ENCODE measurements around the gene PCDHGA3. TPM values are rescaled to one million over a fixed set of nuclear protein-coding genes. Genes with fewer than 3 reads are reported as not detected.

The PCDHGA3 gene
- total and polyA plus RNA-seq, 9 of the 15 experiments (the other 6 are each of a cell fraction or from before 2014, with no cell fraction given): 0.13 to 0.28 (median 0.18) TPM; not detected in 2

GRCh38 chr5:141320225-141321169, 23.1 kb upstream of the PCDHGA3 start, which contains the start of gene TAF7 (continued):
- no peak for TF ChIP-seq TFE3 (CRISPR knock-in tag; IDR thresholded peaks at IDR 0.05)
- peak; percentile 43; the same call in 1 of the 2 replicates for TF ChIP-seq MAX (CRISPR knock-in tag; IDR thresholded peaks at IDR 0.05)
- peak; percentile 50; the same call in 1 of the 2 replicates for TF ChIP-seq REST (IDR thresholded peaks at IDR 0.05; ENCODE audit: borderline replicate concordance)
- TF ChIP-seq REST (CRISPR knock-in tag; IDR thresholded peaks at IDR 0.05; ENCODE audit: low read depth): no peak; the same call in 1 of the 2 replicates
- TF ChIP-seq CC2D1A (IDR thresholded peaks at IDR 0.05): 0 out of 2 replicates have a peak, but pooled peaks have one; percentile 16
- peak; percentile 53 for TF ChIP-seq NR2C1 (IDR thresholded peaks at IDR 0.05)
- 0 out of 2 replicates have a peak, but pooled peaks have one; percentile 28 for TF ChIP-seq NR2C1 (tag; IDR thresholded peaks at IDR 0.05)
- TF ChIP-seq FOXO4 (CRISPR knock-in tag; IDR thresholded peaks at IDR 0.05): no peak; the same call in 1 of the 2 replicates
- TF ChIP-seq CBX1 (IDR thresholded peaks at IDR 0.05; ENCODE audit: low read depth): peak; percentile 88
- no peak for TF ChIP-seq TCFL5 (CRISPR knock-in tag; conservative IDR thresholded peaks at IDR 0.05)
- no peak for TF ChIP-seq HDAC6 (IDR thresholded peaks at IDR 0.05; ENCODE audit: low read depth, low read length)
- peak; percentile 88 for TF ChIP-seq TBP (optimal IDR thresholded peaks at IDR 0.05; ENCODE audit: low read depth, low read length)
- TF ChIP-seq ERF (CRISPR knock-in tag; IDR thresholded peaks at IDR 0.05): 0 out of 2 replicates have a peak, but pooled peaks have one; percentile 25
- no peak; the same call in 1 of the 2 replicates for TF ChIP-seq CBX5 (IDR thresholded peaks at IDR 0.05; ENCODE audit: borderline replicate concordance, low read depth)
- no peak for TF ChIP-seq JUN (IDR thresholded peaks at IDR 0.05; ENCODE audit: borderline replicate concordance, low read depth, low read length)
- 0 out of 2 replicates have a peak, but pooled peaks have one; percentile 26 for TF ChIP-seq JUN (CRISPR knock-in tag; IDR thresholded peaks at IDR 0.05; ENCODE audit: borderline replicate concordance)
